SK-N-SH (cell line): ENCODE data around the gene GNE. TPM values are rescaled to one million over a fixed set of nuclear protein-coding genes. Genes with fewer than 3 reads are reported as not detected.

Experiments
- CTCF ChIA-PET: fragments of 300-600, 350-600 bp; formaldehyde crosslinking; extraction: SDS; loops from one replicate; lab custom pipeline; 2021; lab: Yijun Ruan, JAX
- POLR2A ChIA-PET: fragments of 350-600 bp; sonication (Branson Sonifier 250); formaldehyde crosslinking; extraction: SDS; loops from one replicate; lab custom pipeline; 2020; ENCODE audit warnings: antibody characterized with exemption, inconsistent platforms; lab: Yijun Ruan, JAX
- DNase-seq: peaks from one replicate; pipeline ENCODE4 v3.0.0; 2012
- H2AFZ ChIP-seq: fragments of 200-600 bp; sonication (generic); 2 replicates; pipeline ENCODE4 v1.8.1; 2016; ENCODE audit warnings: antibody characterized with exemption, mild to moderate bottlenecking, low read depth
- H3F3A ChIP-seq: fragments of 200-600 bp; sonication (generic); replicated peaks from 2 replicates; pipeline ENCODE3; 2016; ENCODE audit warnings: antibody characterized with exemption, mild to moderate bottlenecking; ENCODE audit not compliant: insufficient read depth
- H3K27ac ChIP-seq, 2 experiments: fragments of 200-500 bp in 1 of 2; fragments of 200-600 bp in 1 of 2; sonication (Bioruptor generic) in 1 of 2; sonication (generic), shearing (Covaris generic) in 1 of 2; 2 replicates each; pipeline versions ENCODE4 v1.5.1 to v1.6.1; 2014 to 2016; ENCODE audit warnings: low read depth in 2 of 2, inconsistent platforms in 1 of 2, low read length in 1 of 2, mild to moderate bottlenecking in 1 of 2, mixed read lengths in 1 of 2
- H3K27me3 ChIP-seq: fragments of 200-600 bp; sonication (generic), shearing (Covaris generic); 2 replicates; pipeline ENCODE4 v1.6.1; 2016; ENCODE audit warnings: mixed run types; ENCODE audit not compliant: insufficient read depth
- H3K36me3 ChIP-seq, 2 experiments: fragments of 200-500 bp in 1 of 2; fragments of 200-600 bp in 1 of 2; sonication (Bioruptor generic) in 1 of 2; sonication (generic) in 1 of 2; replicated peaks in 1 of 2; 2 replicates each; pipeline versions ENCODE3 to v1.5.1; 2014 to 2016; ENCODE audit warnings: low read length in 1 of 2, mild to moderate bottlenecking in 1 of 2; ENCODE audit not compliant: insufficient read depth in 2 of 2, control insufficient read depth in 1 of 2
- H3K4me1 ChIP-seq, 2 experiments: fragments of 200-500 bp in 1 of 2; fragments of 200-600 bp in 1 of 2; sonication (Bioruptor generic) in 1 of 2; sonication (generic), shearing (Covaris generic) in 1 of 2; 2 replicates each; pipeline versions ENCODE4 v1.5.1 to v1.6.1; 2014 to 2016; ENCODE audit warnings: low read depth in 1 of 2, low read length in 1 of 2, mixed run types in 1 of 2; ENCODE audit not compliant: insufficient read depth in 2 of 2, control insufficient read depth in 1 of 2
- H3K4me2 ChIP-seq: fragments of 200-600 bp; sonication (generic), shearing (Covaris generic); 2 replicates; pipeline ENCODE4 v1.6.1; 2017; ENCODE audit warnings: mixed run types
- H3K4me3 ChIP-seq, 2 experiments: fragments of 200-500 bp in 1 of 2; fragments of 200-600 bp in 1 of 2; sonication (Bioruptor generic) in 1 of 2; sonication (generic), shearing (Covaris generic) in 1 of 2; 2 replicates each; pipeline versions ENCODE4 v1.5.1 to v1.8.1; 2014 to 2016; ENCODE audit warnings: low read depth in 2 of 2, inconsistent platforms in 1 of 2, low read length in 1 of 2, mild to moderate bottlenecking in 1 of 2, mixed read lengths in 1 of 2, moderate library complexity in 1 of 2
- H3K79me2 ChIP-seq: fragments of 200-600 bp; sonication (generic); 2 replicates; pipeline ENCODE4 v1.8.1; 2017; ENCODE audit warnings: mild to moderate bottlenecking; ENCODE audit not compliant: insufficient read depth
- H3K9ac ChIP-seq: fragments of 200-600 bp; sonication (generic); 2 replicates; pipeline ENCODE4 v1.6.1; 2017; ENCODE audit warnings: mixed run types
- H3K9me2 ChIP-seq: fragments of 200-600 bp; sonication (generic); 2 replicates; pipeline ENCODE4 v1.6.1; 2017; ENCODE audit warnings: mixed run types
- H3K9me3 ChIP-seq: fragments of 200-600 bp; sonication (generic); 2 replicates; pipeline ENCODE4 v1.6.1; 2017; ENCODE audit warnings: mixed run types, mild to moderate bottlenecking, moderate library complexity
- H4K20me1 ChIP-seq: fragments of 200-600 bp; sonication (generic); 2 replicates; pipeline ENCODE4 v1.6.1; 2017; ENCODE audit warnings: mild to moderate bottlenecking, mixed run types; ENCODE audit not compliant: insufficient read depth
- CHD2 ChIP-seq: fragments of 150-350 bp; IDR thresholded peaks from 2 replicates; pipeline ENCODE4 v1.6.1; 2018; ENCODE audit warnings: low read length; ENCODE audit not compliant: partially characterized antibody
- FOSL2 ChIP-seq: IDR thresholded peaks from 2 replicates; pipeline ENCODE4 v1.4.0; 2012; ENCODE audit warnings: low read depth, mild to moderate bottlenecking, moderate library complexity, borderline replicate concordance
- FOXJ3 ChIP-seq: sonication (generic); formaldehyde crosslinking; IDR thresholded peaks from 2 replicates; pipeline ENCODE4 v1.5.1; 2020; ENCODE audit warnings: mild to moderate bottlenecking, missing genetic modification reagents
- FOXM1 ChIP-seq: IDR thresholded peaks from 2 replicates; pipeline ENCODE4 v1.4.0; 2012; ENCODE audit warnings: low read depth, mild to moderate bottlenecking
- JUND ChIP-seq: IDR thresholded peaks from 2 replicates; pipeline ENCODE4 v1.4.0; 2012
- NFIC ChIP-seq: IDR thresholded peaks from 2 replicates; pipeline ENCODE4 v1.4.0; 2012; ENCODE audit warnings: borderline replicate concordance
- POLR2AphosphoS5 ChIP-seq: IDR thresholded peaks from 2 replicates; pipeline ENCODE4 v1.6.1; 2012; ENCODE audit warnings: low read depth, low read length
- RCOR1 ChIP-seq: fragments of 150-350 bp; IDR thresholded peaks from 2 replicates; pipeline ENCODE4 v1.6.1; 2017; ENCODE audit warnings: antibody characterized with exemption, low read length
- RXRA ChIP-seq: IDR thresholded peaks from 2 replicates; pipeline ENCODE4 v1.4.0; 2012; ENCODE audit warnings: low read depth, mild to moderate bottlenecking, borderline replicate concordance
- SMC3 ChIP-seq: IDR thresholded peaks from 2 replicates; pipeline ENCODE4 v1.6.1; 2012; ENCODE audit warnings: low read depth, low read length, improper control_type of control experiment
- TAF1 ChIP-seq: IDR thresholded peaks from 2 replicates; pipeline ENCODE4 v1.6.1; 2012; ENCODE audit warnings: low read depth, mild to moderate bottlenecking, low read length, moderate library complexity, borderline replicate concordance
- TCF12 ChIP-seq: IDR thresholded peaks from 2 replicates; pipeline ENCODE4 v1.4.0; 2012
- WGBS: methylation state at CpG from one replicate; pipeline ENCODE4 v1.1.6; 2017; ENCODE audit warnings: low lambda C conversion rate; 5-methylcytosine and 5-hydroxymethylcytosine counted together
- polyA plus RNA-seq, 3 experiments: library from polyadenylated mRNA; depleted of rRNA; stranded (reverse); fragments of >200 nt; gene quantifications; 2 replicates each; pipeline ENCODE4 v1.2.3, GENCODE V29; 2012
- TF ChIP-seq, protein P1 (sequence below): IDR thresholded peaks from 2 replicates; pipeline ENCODE4 v1.4.0; 2012; ENCODE audit warnings: low read depth
- TF ChIP-seq, protein P2 (sequence below): IDR thresholded peaks from 2 replicates; pipeline ENCODE4 v1.6.1; 2012; ENCODE audit warnings: mild to moderate bottlenecking, low read depth, low read length, moderate library complexity
- TF ChIP-seq, protein P3 (sequence below): fragments of 150-350 bp; IDR thresholded peaks from 2 replicates; pipeline ENCODE4 v1.6.1; 2016; ENCODE audit warnings: mild to moderate bottlenecking, low read depth, low read length
- TF ChIP-seq, protein P4 (sequence below): IDR thresholded peaks from 2 replicates; pipeline ENCODE4; 2012
- TF ChIP-seq, protein P5 (sequence below): fragments of 150-350 bp; IDR thresholded peaks from 2 replicates; pipeline ENCODE4 v1.6.1; 2017; ENCODE audit warnings: antibody characterized with exemption, low read length, low read depth, borderline replicate concordance
- TF ChIP-seq, protein P6 (sequence below): IDR thresholded peaks from 2 replicates; pipeline ENCODE4 v1.4.0; 2012; ENCODE audit warnings: low read depth, borderline replicate concordance

Gene GNE
- polyA plus RNA-seq, 1 of the 3 experiments (the other 2 are of a cell fraction), result 13.0 TPM

DNA sequence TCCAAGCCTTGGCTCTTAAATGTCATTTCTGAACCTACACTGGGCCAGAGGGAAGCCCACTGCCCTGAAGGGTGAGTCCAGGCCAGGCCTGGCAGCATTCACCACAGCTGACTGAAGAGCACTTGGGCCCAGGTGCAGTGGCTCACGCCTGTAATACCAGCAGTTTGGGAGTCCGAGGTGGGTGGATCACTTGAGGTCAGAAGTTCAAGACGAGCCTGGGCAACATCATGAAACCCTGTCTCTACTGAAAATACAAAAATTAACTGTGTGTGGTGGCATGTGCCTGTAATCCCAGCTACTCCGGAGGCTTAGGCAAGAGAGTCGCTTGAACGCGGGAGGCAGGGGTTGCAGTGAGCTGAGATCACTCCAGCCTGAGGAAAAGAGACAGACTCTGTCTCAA, 84.0 kb downstream of the GNE start:
- no peaks in the 10 kb centered on the region for H4K20me1 ChIP-seq
- H3K79me2 ChIP-seq, result no peaks in the 10 kb centered on the region
- CTCF ChIA-PET, result interaction anchor here (0.6 to 1.7 kb wide), 2 partner anchors 34 to 1576 kb away, joined by 3 to 4 read pairs; no protein-coding TSS in a partner anchor
- no peak overlapping the region for H3K4me2 ChIP-seq
- DNase-seq, result no peak
- H3K9ac ChIP-seq, result no peak overlapping the region
- TF ChIP-seq RCOR1 (no peak), FOXM1 (no peak), FOXJ3 (CRISPR knock-in tag) (no peak), POLR2AphosphoS5 (no peak), SMC3 (no peak), RXRA (no peak), JUND (no peak)
- TF ChIP-seq, protein P1, sequence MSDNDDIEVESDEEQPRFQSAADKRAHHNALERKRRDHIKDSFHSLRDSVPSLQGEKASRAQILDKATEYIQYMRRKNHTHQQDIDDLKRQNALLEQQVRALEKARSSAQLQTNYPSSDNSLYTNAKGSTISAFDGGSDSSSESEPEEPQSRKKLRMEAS, result no peak
- TF ChIP-seq, protein P2, sequence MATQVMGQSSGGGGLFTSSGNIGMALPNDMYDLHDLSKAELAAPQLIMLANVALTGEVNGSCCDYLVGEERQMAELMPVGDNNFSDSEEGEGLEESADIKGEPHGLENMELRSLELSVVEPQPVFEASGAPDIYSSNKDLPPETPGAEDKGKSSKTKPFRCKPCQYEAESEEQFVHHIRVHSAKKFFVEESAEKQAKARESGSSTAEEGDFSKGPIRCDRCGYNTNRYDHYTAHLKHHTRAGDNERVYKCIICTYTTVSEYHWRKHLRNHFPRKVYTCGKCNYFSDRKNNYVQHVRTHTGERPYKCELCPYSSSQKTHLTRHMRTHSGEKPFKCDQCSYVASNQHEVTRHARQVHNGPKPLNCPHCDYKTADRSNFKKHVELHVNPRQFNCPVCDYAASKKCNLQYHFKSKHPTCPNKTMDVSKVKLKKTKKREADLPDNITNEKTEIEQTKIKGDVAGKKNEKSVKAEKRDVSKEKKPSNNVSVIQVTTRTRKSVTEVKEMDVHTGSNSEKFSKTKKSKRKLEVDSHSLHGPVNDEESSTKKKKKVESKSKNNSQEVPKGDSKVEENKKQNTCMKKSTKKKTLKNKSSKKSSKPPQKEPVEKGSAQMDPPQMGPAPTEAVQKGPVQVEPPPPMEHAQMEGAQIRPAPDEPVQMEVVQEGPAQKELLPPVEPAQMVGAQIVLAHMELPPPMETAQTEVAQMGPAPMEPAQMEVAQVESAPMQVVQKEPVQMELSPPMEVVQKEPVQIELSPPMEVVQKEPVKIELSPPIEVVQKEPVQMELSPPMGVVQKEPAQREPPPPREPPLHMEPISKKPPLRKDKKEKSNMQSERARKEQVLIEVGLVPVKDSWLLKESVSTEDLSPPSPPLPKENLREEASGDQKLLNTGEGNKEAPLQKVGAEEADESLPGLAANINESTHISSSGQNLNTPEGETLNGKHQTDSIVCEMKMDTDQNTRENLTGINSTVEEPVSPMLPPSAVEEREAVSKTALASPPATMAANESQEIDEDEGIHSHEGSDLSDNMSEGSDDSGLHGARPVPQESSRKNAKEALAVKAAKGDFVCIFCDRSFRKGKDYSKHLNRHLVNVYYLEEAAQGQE, result no peak
- TF ChIP-seq, protein P3, sequence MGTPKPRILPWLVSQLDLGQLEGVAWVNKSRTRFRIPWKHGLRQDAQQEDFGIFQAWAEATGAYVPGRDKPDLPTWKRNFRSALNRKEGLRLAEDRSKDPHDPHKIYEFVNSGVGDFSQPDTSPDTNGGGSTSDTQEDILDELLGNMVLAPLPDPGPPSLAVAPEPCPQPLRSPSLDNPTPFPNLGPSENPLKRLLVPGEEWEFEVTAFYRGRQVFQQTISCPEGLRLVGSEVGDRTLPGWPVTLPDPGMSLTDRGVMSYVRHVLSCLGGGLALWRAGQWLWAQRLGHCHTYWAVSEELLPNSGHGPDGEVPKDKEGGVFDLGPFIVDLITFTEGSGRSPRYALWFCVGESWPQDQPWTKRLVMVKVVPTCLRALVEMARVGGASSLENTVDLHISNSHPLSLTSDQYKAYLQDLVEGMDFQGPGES, result no peak
- TF ChIP-seq, protein P4, sequence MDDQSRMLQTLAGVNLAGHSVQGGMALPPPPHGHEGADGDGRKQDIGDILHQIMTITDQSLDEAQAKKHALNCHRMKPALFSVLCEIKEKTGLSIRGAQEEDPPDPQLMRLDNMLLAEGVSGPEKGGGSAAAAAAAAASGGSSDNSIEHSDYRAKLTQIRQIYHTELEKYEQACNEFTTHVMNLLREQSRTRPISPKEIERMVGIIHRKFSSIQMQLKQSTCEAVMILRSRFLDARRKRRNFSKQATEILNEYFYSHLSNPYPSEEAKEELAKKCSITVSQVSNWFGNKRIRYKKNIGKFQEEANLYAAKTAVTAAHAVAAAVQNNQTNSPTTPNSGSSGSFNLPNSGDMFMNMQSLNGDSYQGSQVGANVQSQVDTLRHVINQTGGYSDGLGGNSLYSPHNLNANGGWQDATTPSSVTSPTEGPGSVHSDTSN, result no peak
- no peaks in the 10 kb centered on the region for H3K4me1 ChIP-seq
- no peaks in the 10 kb centered on the region for H3K27me3 ChIP-seq
- 95% methylated on average over 4 of the region's 7 CpGs for WGBS
- no peak overlapping the region for H2AFZ ChIP-seq
- no peak overlapping the region for H3K27ac ChIP-seq
- no peaks in the 10 kb centered on the region for H3K36me3 ChIP-seq
- no peaks in the 10 kb centered on the region for H3K9me3 ChIP-seq
- no peaks in the 10 kb centered on the region for H3K9me2 ChIP-seq
- H3F3A ChIP-seq, result no peaks in the 10 kb centered on the region
- POLR2A ChIA-PET, result interaction anchor here (1.0 kb wide), 1 partner anchor 16 kb away, joined by 3 read pairs; the partner anchor contains the start of gene CLTA
- H3K4me3 ChIP-seq, result no peak overlapping the region

DNA sequence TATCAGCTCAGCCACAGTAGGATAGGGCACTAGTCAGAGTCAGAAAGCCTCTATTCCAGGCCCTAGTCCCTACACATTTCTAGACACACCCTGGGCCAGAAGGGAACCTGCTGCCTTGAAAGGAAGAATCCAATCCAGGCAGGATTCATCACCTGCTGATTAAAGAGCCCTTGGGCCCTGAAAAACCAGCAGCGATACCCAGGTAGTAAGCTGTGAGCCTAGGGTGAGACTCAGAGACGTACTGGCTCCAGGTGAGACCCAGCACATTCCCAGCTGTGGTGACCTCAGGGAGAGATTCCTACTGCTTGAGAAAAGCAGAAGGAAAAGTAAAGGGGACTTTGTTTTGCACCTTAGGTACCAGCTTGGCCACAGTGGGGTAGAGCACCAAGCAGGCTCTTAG, 84.4 kb downstream of the GNE start:
- POLR2A ChIA-PET, result interaction anchor here (1.0 kb wide), 1 partner anchor 17 kb away, joined by 3 read pairs; the partner anchor contains the start of gene CLTA
- TF ChIP-seq NFIC, result no peak
- TF ChIP-seq, protein P5, sequence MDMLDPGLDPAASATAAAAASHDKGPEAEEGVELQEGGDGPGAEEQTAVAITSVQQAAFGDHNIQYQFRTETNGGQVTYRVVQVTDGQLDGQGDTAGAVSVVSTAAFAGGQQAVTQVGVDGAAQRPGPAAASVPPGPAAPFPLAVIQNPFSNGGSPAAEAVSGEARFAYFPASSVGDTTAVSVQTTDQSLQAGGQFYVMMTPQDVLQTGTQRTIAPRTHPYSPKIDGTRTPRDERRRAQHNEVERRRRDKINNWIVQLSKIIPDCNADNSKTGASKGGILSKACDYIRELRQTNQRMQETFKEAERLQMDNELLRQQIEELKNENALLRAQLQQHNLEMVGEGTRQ, result no peak
- TF ChIP-seq CHD2, result no peak
- no peak for TF ChIP-seq POLR2AphosphoS5
- TF ChIP-seq FOSL2, result no peak
- no peak for TF ChIP-seq TAF1
- TF ChIP-seq, protein P6, sequence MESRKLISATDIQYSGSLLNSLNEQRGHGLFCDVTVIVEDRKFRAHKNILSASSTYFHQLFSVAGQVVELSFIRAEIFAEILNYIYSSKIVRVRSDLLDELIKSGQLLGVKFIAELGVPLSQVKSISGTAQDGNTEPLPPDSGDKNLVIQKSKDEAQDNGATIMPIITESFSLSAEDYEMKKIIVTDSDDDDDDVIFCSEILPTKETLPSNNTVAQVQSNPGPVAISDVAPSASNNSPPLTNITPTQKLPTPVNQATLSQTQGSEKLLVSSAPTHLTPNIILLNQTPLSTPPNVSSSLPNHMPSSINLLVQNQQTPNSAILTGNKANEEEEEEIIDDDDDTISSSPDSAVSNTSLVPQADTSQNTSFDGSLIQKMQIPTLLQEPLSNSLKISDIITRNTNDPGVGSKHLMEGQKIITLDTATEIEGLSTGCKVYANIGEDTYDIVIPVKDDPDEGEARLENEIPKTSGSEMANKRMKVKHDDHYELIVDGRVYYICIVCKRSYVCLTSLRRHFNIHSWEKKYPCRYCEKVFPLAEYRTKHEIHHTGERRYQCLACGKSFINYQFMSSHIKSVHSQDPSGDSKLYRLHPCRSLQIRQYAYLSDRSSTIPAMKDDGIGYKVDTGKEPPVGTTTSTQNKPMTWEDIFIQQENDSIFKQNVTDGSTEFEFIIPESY, result no peak
- TF ChIP-seq RCOR1, result no peak
- no peak for TF ChIP-seq TCF12
- H4K20me1 ChIP-seq, result no peaks in the 10 kb centered on the region

More for the DNA sequence above, 84.4 kb downstream of the GNE start:
- Histone ChIP-seq H3K4me2 (no peak overlapping the region), H2AFZ (no peak overlapping the region), H3K4me3 (no peak overlapping the region), H3K9me2 (no peaks in the 10 kb centered on the region), H3K79me2 (no peaks in the 10 kb centered on the region), H3F3A (no peaks in the 10 kb centered on the region), H3K27ac (no peak overlapping the region), H3K9ac (no peak overlapping the region), H3K36me3 (no peaks in the 10 kb centered on the region), H3K9me3 (no peaks in the 10 kb centered on the region), H3K4me1 (no peaks in the 10 kb centered on the region), H3K27me3 (no peaks in the 10 kb centered on the region)
- no peak for DNase-seq
- CTCF ChIA-PET, result interaction anchor here (1.1 to 1.7 kb wide), 2 partner anchors 33 to 139 kb away, joined by 3 to 4 read pairs; no protein-coding TSS in a partner anchor
- WGBS, result 100% methylated on average over 2 of the region's 2 CpGs
